SK-N-SH (cell line): ENCODE results near the gene CLIC4. TPM values are rescaled to one million over a fixed set of nuclear protein-coding genes. Genes with fewer than 3 reads are reported as not detected.
A peak's percentile ranks its signal among the peaks of the same experiment; 100 is the strongest.

ENCODE experiments used
- CTCF ChIA-PET: fragments of 300-600, 350-600 bp; formaldehyde crosslinking; extraction: SDS; loops from one replicate; lab custom pipeline; 2021; lab: Yijun Ruan, JAX
- POLR2A ChIA-PET: fragments of 350-600 bp; sonication (Branson Sonifier 250); formaldehyde crosslinking; extraction: SDS; loops from one replicate; lab custom pipeline; 2020; ENCODE audit warnings: antibody characterized with exemption, inconsistent platforms; lab: Yijun Ruan, JAX
- DNase-seq: peaks from one replicate; pipeline ENCODE4 v3.0.0; 2012
- H2AFZ ChIP-seq: fragments of 200-600 bp; sonication (generic); 2 replicates; pipeline ENCODE4 v1.8.1; 2016; ENCODE audit warnings: antibody characterized with exemption, mild to moderate bottlenecking, low read depth
- H3F3A ChIP-seq: fragments of 200-600 bp; sonication (generic); replicated peaks from 2 replicates; pipeline ENCODE3; 2016; ENCODE audit warnings: antibody characterized with exemption, mild to moderate bottlenecking; ENCODE audit not compliant: insufficient read depth
- H3K27ac ChIP-seq, 2 experiments: fragments of 200-500 bp in 1 of 2; fragments of 200-600 bp in 1 of 2; sonication (Bioruptor generic) in 1 of 2; sonication (generic), shearing (Covaris generic) in 1 of 2; 2 replicates each; pipeline versions ENCODE4 v1.5.1 to v1.6.1; 2014 to 2016; ENCODE audit warnings: low read depth in 2 of 2, inconsistent platforms in 1 of 2, low read length in 1 of 2, mild to moderate bottlenecking in 1 of 2, mixed read lengths in 1 of 2
- H3K27me3 ChIP-seq: fragments of 200-600 bp; sonication (generic), shearing (Covaris generic); 2 replicates; pipeline ENCODE4 v1.6.1; 2016; ENCODE audit warnings: mixed run types; ENCODE audit not compliant: insufficient read depth
- H3K36me3 ChIP-seq, 2 experiments: fragments of 200-500 bp in 1 of 2; fragments of 200-600 bp in 1 of 2; sonication (Bioruptor generic) in 1 of 2; sonication (generic) in 1 of 2; replicated peaks in 1 of 2; 2 replicates each; pipeline versions ENCODE3 to v1.5.1; 2014 to 2016; ENCODE audit warnings: low read length in 1 of 2, mild to moderate bottlenecking in 1 of 2; ENCODE audit not compliant: insufficient read depth in 2 of 2, control insufficient read depth in 1 of 2
- H3K4me1 ChIP-seq, 2 experiments: fragments of 200-500 bp in 1 of 2; fragments of 200-600 bp in 1 of 2; sonication (Bioruptor generic) in 1 of 2; sonication (generic), shearing (Covaris generic) in 1 of 2; 2 replicates each; pipeline versions ENCODE4 v1.5.1 to v1.6.1; 2014 to 2016; ENCODE audit warnings: low read depth in 1 of 2, low read length in 1 of 2, mixed run types in 1 of 2; ENCODE audit not compliant: insufficient read depth in 2 of 2, control insufficient read depth in 1 of 2
- H3K4me2 ChIP-seq: fragments of 200-600 bp; sonication (generic), shearing (Covaris generic); 2 replicates; pipeline ENCODE4 v1.6.1; 2017; ENCODE audit warnings: mixed run types
- H3K4me3 ChIP-seq, 2 experiments: fragments of 200-500 bp in 1 of 2; fragments of 200-600 bp in 1 of 2; sonication (Bioruptor generic) in 1 of 2; sonication (generic), shearing (Covaris generic) in 1 of 2; 2 replicates each; pipeline versions ENCODE4 v1.5.1 to v1.8.1; 2014 to 2016; ENCODE audit warnings: low read depth in 2 of 2, inconsistent platforms in 1 of 2, low read length in 1 of 2, mild to moderate bottlenecking in 1 of 2, mixed read lengths in 1 of 2, moderate library complexity in 1 of 2
- H3K79me2 ChIP-seq: fragments of 200-600 bp; sonication (generic); 2 replicates; pipeline ENCODE4 v1.8.1; 2017; ENCODE audit warnings: mild to moderate bottlenecking; ENCODE audit not compliant: insufficient read depth
- H3K9ac ChIP-seq: fragments of 200-600 bp; sonication (generic); 2 replicates; pipeline ENCODE4 v1.6.1; 2017; ENCODE audit warnings: mixed run types
- H3K9me2 ChIP-seq: fragments of 200-600 bp; sonication (generic); 2 replicates; pipeline ENCODE4 v1.6.1; 2017; ENCODE audit warnings: mixed run types
- H3K9me3 ChIP-seq: fragments of 200-600 bp; sonication (generic); 2 replicates; pipeline ENCODE4 v1.6.1; 2017; ENCODE audit warnings: mixed run types, mild to moderate bottlenecking, moderate library complexity
- H4K20me1 ChIP-seq: fragments of 200-600 bp; sonication (generic); 2 replicates; pipeline ENCODE4 v1.6.1; 2017; ENCODE audit warnings: mild to moderate bottlenecking, mixed run types; ENCODE audit not compliant: insufficient read depth
- CHD2 ChIP-seq: fragments of 150-350 bp; IDR thresholded peaks from 2 replicates; pipeline ENCODE4 v1.6.1; 2018; ENCODE audit warnings: low read length; ENCODE audit not compliant: partially characterized antibody
- EZH2phosphoT487 ChIP-seq: fragments of 200-600 bp; sonication (generic); IDR thresholded peaks from 2 replicates; pipeline ENCODE4 v1.6.1; 2017; ENCODE audit warnings: low read depth, mixed run types, mild to moderate bottlenecking, antibody characterized with exemption, moderate library complexity, borderline replicate concordance
- FOSL2 ChIP-seq: IDR thresholded peaks from 2 replicates; pipeline ENCODE4 v1.4.0; 2012; ENCODE audit warnings: low read depth, mild to moderate bottlenecking, moderate library complexity, borderline replicate concordance
- JUND ChIP-seq: IDR thresholded peaks from 2 replicates; pipeline ENCODE4 v1.4.0; 2012
- MAX ChIP-seq: IDR thresholded peaks from 2 replicates; pipeline ENCODE4 v1.4.0; 2012; ENCODE audit warnings: low read depth
- NFIC ChIP-seq: IDR thresholded peaks from 2 replicates; pipeline ENCODE4 v1.4.0; 2012; ENCODE audit warnings: borderline replicate concordance
- PBX3 ChIP-seq: IDR thresholded peaks from 2 replicates; pipeline ENCODE4; 2012
- POLR2AphosphoS5 ChIP-seq: IDR thresholded peaks from 2 replicates; pipeline ENCODE4 v1.6.1; 2012; ENCODE audit warnings: low read depth, low read length
- RFX5 ChIP-seq: IDR thresholded peaks from 2 replicates; pipeline ENCODE4 v1.6.1; 2012; ENCODE audit warnings: mild to moderate bottlenecking, improper control_type of control experiment, low read length
- SIN3A ChIP-seq: IDR thresholded peaks from 2 replicates; pipeline ENCODE4 v1.6.1; 2012; ENCODE audit warnings: low read depth, mild to moderate bottlenecking, low read length, moderate library complexity, borderline replicate concordance
- TCF12 ChIP-seq: IDR thresholded peaks from 2 replicates; pipeline ENCODE4 v1.4.0; 2012
- TEAD4 ChIP-seq: IDR thresholded peaks from 2 replicates; pipeline ENCODE4 v1.4.0; 2012; ENCODE audit warnings: mild to moderate bottlenecking, borderline replicate concordance; ENCODE audit not compliant: insufficient read depth
- WGBS: methylation state at CpG from one replicate; pipeline ENCODE4 v1.1.6; 2017; ENCODE audit warnings: low lambda C conversion rate; 5-methylcytosine and 5-hydroxymethylcytosine counted together
- polyA plus RNA-seq, 3 experiments: library from polyadenylated mRNA; depleted of rRNA; stranded (reverse); fragments of >200 nt; gene quantifications; 2 replicates each; pipeline ENCODE4 v1.2.3, GENCODE V29; 2012
- TF ChIP-seq, protein P1 (sequence below): IDR thresholded peaks from 2 replicates; pipeline ENCODE4 v1.4.0; 2012; ENCODE audit warnings: low read depth, borderline replicate concordance

CLIC4 gene
- polyA plus RNA-seq, 1 of the 3 experiments (the other 2 are of a cell fraction), result 66.4 TPM

DNA sequence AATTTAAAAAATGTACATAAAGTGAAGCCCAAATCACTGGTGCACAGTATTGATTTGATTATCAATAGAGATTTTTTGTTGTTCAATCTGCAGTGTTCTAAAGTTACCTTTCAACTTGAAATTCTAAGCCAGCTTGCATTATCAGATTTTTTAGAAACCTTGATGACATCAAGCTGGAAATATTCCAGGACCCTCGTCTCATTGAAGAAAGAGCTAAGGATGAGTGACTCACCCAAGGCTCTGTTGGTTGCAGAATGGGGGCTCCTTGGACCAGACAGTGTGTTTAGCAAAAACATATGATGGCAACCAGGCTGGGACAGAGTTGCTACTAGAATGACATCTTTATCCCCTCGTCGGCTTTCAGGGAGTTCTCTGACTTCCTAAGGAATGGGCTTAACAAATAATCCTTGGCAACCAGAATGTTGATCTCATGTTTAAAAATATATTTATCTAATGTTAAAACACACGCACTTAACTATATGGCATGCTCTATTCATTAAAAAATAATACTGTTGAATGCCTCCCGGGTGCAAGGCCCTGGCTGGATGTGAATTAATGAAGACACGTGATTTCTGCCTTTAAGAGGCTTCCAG lies 105.2 kb downstream of the CLIC4 start:
- ChIA-PET CTCF (interaction anchor here (1.8 to 5.0 kb wide), 6 partner anchors 48 to 354 kb away, joined by 4 to 78 read pairs (median 24); no protein-coding TSS in a partner anchor), POLR2A (no interaction called here)
- Histone ChIP-seq H3K9me3 (no peaks in the 10 kb centered on the region), H3K4me3 (no peak overlapping the region), H3K4me2 (no peak overlapping the region), H3K36me3 (peaks cover 0 to 16% of the 10 kb centered on the region in 2 experiments), H4K20me1 (no peaks in the 10 kb centered on the region), H3K27ac (no peak overlapping the region), H3K79me2 (no peaks in the 10 kb centered on the region), H3K27me3 (no peaks in the 10 kb centered on the region), H3K9ac (no peak overlapping the region), H3F3A (peaks cover 16% of the 10 kb centered on the region), H3K9me2 (no peaks in the 10 kb centered on the region), H3K4me1 (peaks cover 0 to 10% of the 10 kb centered on the region in 2 experiments; a peak in 1 of 4 replicates), H2AFZ (no peak overlapping the region)
- no peak for DNase-seq
- WGBS, result 82% methylated on average over 6 of the region's 6 CpGs
- no peak for TF ChIP-seq MAX
- TF ChIP-seq POLR2AphosphoS5, result no peak
- TF ChIP-seq TEAD4, result no peak
- peak; percentile 19; the same call in 1 of the 2 replicates for TF ChIP-seq JUND
- 0 out of 2 replicates have a peak, but pooled peaks have one; percentile 22 for TF ChIP-seq TCF12
- TF ChIP-seq PBX3, result peak; percentile 39; the same call in 1 of the 2 replicates
- peak; percentile 31; the same call in 1 of the 2 replicates for TF ChIP-seq FOSL2
- TF ChIP-seq NFIC, result peak; percentile 45; the same call in 1 of the 2 replicates

GRCh38 chr1:24853649-24854048 lies 108.4 kb downstream of the CLIC4 start:
- Histone ChIP-seq H3K9me2 (no peaks in the 10 kb centered on the region), H3K4me3 (no peak overlapping the region), H3K9me3 (no peaks in the 10 kb centered on the region), H3K4me2 (no peak overlapping the region), H3K4me1 (peaks cover 0 to under 1% of the 10 kb centered on the region in 2 experiments; a peak in 1 of 4 replicates)
- CTCF ChIA-PET, result interaction anchor here (1.3 kb wide), 1 partner anchor 9 kb away, joined by 3 read pairs; no protein-coding TSS in a partner anchor
- TF ChIP-seq NFIC, result no peak
- TF ChIP-seq RFX5, result no peak
- TF ChIP-seq CHD2, result no peak
- no peak for TF ChIP-seq FOSL2
- TF ChIP-seq MAX, result no peak
- no peak for TF ChIP-seq SIN3A
- no peak for TF ChIP-seq EZH2phosphoT487
- TF ChIP-seq, protein P1, sequence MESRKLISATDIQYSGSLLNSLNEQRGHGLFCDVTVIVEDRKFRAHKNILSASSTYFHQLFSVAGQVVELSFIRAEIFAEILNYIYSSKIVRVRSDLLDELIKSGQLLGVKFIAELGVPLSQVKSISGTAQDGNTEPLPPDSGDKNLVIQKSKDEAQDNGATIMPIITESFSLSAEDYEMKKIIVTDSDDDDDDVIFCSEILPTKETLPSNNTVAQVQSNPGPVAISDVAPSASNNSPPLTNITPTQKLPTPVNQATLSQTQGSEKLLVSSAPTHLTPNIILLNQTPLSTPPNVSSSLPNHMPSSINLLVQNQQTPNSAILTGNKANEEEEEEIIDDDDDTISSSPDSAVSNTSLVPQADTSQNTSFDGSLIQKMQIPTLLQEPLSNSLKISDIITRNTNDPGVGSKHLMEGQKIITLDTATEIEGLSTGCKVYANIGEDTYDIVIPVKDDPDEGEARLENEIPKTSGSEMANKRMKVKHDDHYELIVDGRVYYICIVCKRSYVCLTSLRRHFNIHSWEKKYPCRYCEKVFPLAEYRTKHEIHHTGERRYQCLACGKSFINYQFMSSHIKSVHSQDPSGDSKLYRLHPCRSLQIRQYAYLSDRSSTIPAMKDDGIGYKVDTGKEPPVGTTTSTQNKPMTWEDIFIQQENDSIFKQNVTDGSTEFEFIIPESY, result no peak
- TF ChIP-seq, all 33 proteins: peak for 0
- H3K9ac ChIP-seq, result no peak overlapping the region
- WGBS, result 79% methylated on average over 6 of the region's 6 CpGs
- DNase-seq, result no peak
- H3F3A ChIP-seq, result peaks cover 4% of the 10 kb centered on the region
- no peaks in the 10 kb centered on the region for H3K27me3 ChIP-seq
- H2AFZ ChIP-seq, result no peak overlapping the region
- no peaks in the 10 kb centered on the region for H4K20me1 ChIP-seq
- no peaks in the 10 kb centered on the region for H3K79me2 ChIP-seq
- H3K27ac ChIP-seq, result no peak overlapping the region
- H3K36me3 ChIP-seq, result peaks cover 0 to 7% of the 10 kb centered on the region in 2 experiments
- POLR2A ChIA-PET, result no interaction called here
